ENCODE data around the gene ITGB5.

GRCh38 chr3:124799676-124800075 lies 87.5 kb downstream of the ITGB5 start:
- no peak for TF ChIP-seq CTCF (IDR thresholded peaks at IDR 0.05)
- TF ChIP-seq ZFX (IDR thresholded peaks at IDR 0.05; ENCODE audit: borderline replicate concordance) = no peak
